HepG2 (cell line): ENCODE results near the gene STMN1. TPM values are rescaled to one million over a fixed set of nuclear protein-coding genes. Genes with fewer than 3 reads are reported as not detected.

Experiments used
- EEA1 ChIP-seq: sonication (generic); formaldehyde crosslinking; IDR thresholded peaks from 2 replicates; pipeline ENCODE4 v1.5.1; 2020; ENCODE audit warnings: mild to moderate bottlenecking, missing genetic modification reagents, borderline replicate concordance
- FOXP1 ChIP-seq, 2 experiments: fragments of 450-650 bp in 1 of 2; IDR thresholded peaks; 2 replicates each; pipeline ENCODE4 v1.6.1; 2017 to 2018; ENCODE audit warnings: antibody characterized with exemption in 1 of 2
- KAT8 ChIP-seq: IDR thresholded peaks from 2 replicates; pipeline ENCODE4 v1.6.1; 2016; ENCODE audit warnings: missing genetic modification reagents, missing compliant biosample characterization
- NCOA2 ChIP-seq: sonication (generic); formaldehyde crosslinking; IDR thresholded peaks from 2 replicates; pipeline ENCODE4 v1.8.0; 2022; ENCODE audit warnings: inconsistent platforms
- REL ChIP-seq: sonication (generic); formaldehyde crosslinking; conservative IDR thresholded peaks from 2 replicates; pipeline ENCODE4 v1.8.0; 2022; ENCODE audit warnings: mild to moderate bottlenecking, missing genetic modification reagents, moderate library complexity
- RNF2 ChIP-seq: fragments of 450-650 bp; conservative IDR thresholded peaks from 2 replicates; pipeline ENCODE4 v1.6.1; 2016; ENCODE audit warnings: low read depth
- STAG1 ChIP-seq: sonication (generic); formaldehyde crosslinking; IDR thresholded peaks from 2 replicates; pipeline ENCODE4 v1.4.0; 2020; ENCODE audit warnings: missing genetic modification reagents
- TBL1XR1 ChIP-seq: fragments of 150-350 bp; IDR thresholded peaks from 2 replicates; pipeline ENCODE4 v1.6.1; 2014; ENCODE audit warnings: borderline replicate concordance, low read length; ENCODE audit not compliant: partially characterized antibody
- U2AF1 ChIP-seq: fragments of 200-400 bp; formaldehyde crosslinking; optimal IDR thresholded peaks from 2 replicates; pipeline ENCODE3; 2017; ENCODE audit warnings: mild to moderate bottlenecking, low read depth, low read length
- ZFY ChIP-seq: sonication (generic); formaldehyde crosslinking; IDR thresholded peaks from 2 replicates; pipeline ENCODE4 v1.4.0; 2020; ENCODE audit warnings: missing genetic modification reagents
- ZNF230 ChIP-seq: sonication (generic); formaldehyde crosslinking; IDR thresholded peaks from 2 replicates; pipeline ENCODE4 v1.4.0; 2020; ENCODE audit warnings: mild to moderate bottlenecking, missing genetic modification reagents
- ZNF468 ChIP-seq: sonication (generic); formaldehyde crosslinking; IDR thresholded peaks from 2 replicates; pipeline ENCODE4 v1.8.0; 2022; ENCODE audit warnings: mild to moderate bottlenecking, moderate library complexity, missing genetic modification reagents
- ZNF550 ChIP-seq: sonication (generic); formaldehyde crosslinking; IDR thresholded peaks from 2 replicates; pipeline ENCODE4 v1.4.0; 2020; ENCODE audit warnings: mild to moderate bottlenecking, missing genetic modification reagents, borderline replicate concordance
- ZSCAN20 ChIP-seq: sonication (generic); formaldehyde crosslinking; IDR thresholded peaks from 2 replicates; pipeline ENCODE4 v1.4.0; 2020; ENCODE audit warnings: missing genetic modification reagents, mild to moderate bottlenecking, borderline replicate concordance
- ZSCAN22 ChIP-seq: sonication (generic); formaldehyde crosslinking; IDR thresholded peaks from 2 replicates; pipeline ENCODE4 v1.4.0; 2020; ENCODE audit warnings: mild to moderate bottlenecking, missing genetic modification reagents
- polyA plus RNA-seq, 8 experiments: library from polyadenylated mRNA; depleted of rRNA in 3 of 8; stranded (reverse) in 7 of 8; unstranded in 1 of 8; fragments of >200 nt; fragmentation: Illumina TruSeq in 4 of 8; extraction: Trizol in 4 of 8; gene quantifications; 2 replicates each; pipeline versions ENCODE4 v1.2.1 to v1.2.3, GENCODE V29; 2011 to 2016; ENCODE audit warnings: low read depth in 4 of 8, missing spikeins in 1 of 8, mixed read lengths in 1 of 8; ENCODE audit not compliant: insufficient read depth in 1 of 8
- total RNA-seq, 5 experiments: library from RNA; depleted of rRNA; stranded (reverse); fragments of >200 nt; fragmentation: Illumina TruSeq; extraction: Trizol; gene quantifications; 2 replicates each; pipeline ENCODE4 v1.2.3, GENCODE V29; 2016; ENCODE audit warnings: low read depth in 1 of 5
- TF ChIP-seq, protein P1 (sequence below): sonication (generic); formaldehyde crosslinking; IDR thresholded peaks from 2 replicates; pipeline ENCODE4 v1.5.0; 2020; ENCODE audit warnings: mild to moderate bottlenecking, missing genetic modification reagents
- TF ChIP-seq, protein P2 (sequence below): IDR thresholded peaks from 2 replicates; pipeline ENCODE4 v1.6.1; 2012; ENCODE audit warnings: low read length, improper control_type of control experiment
- TF ChIP-seq, protein P3 (sequence below): sonication (generic); formaldehyde crosslinking; conservative IDR thresholded peaks from 2 replicates; pipeline ENCODE4 v1.4.0; 2020; ENCODE audit warnings: missing genetic modification reagents
- TF ChIP-seq, protein P4 (sequence below): sonication (generic); formaldehyde crosslinking; IDR thresholded peaks from 2 replicates; pipeline ENCODE4 v1.8.0; 2022; ENCODE audit warnings: low read depth, missing genetic modification reagents

The STMN1 gene
- total and polyA plus RNA-seq, 2 of the 13 experiments (the other 11 are each of a cell fraction or from before 2014, with no cell fraction given), result 45.9 to 409 TPM

DNA sequence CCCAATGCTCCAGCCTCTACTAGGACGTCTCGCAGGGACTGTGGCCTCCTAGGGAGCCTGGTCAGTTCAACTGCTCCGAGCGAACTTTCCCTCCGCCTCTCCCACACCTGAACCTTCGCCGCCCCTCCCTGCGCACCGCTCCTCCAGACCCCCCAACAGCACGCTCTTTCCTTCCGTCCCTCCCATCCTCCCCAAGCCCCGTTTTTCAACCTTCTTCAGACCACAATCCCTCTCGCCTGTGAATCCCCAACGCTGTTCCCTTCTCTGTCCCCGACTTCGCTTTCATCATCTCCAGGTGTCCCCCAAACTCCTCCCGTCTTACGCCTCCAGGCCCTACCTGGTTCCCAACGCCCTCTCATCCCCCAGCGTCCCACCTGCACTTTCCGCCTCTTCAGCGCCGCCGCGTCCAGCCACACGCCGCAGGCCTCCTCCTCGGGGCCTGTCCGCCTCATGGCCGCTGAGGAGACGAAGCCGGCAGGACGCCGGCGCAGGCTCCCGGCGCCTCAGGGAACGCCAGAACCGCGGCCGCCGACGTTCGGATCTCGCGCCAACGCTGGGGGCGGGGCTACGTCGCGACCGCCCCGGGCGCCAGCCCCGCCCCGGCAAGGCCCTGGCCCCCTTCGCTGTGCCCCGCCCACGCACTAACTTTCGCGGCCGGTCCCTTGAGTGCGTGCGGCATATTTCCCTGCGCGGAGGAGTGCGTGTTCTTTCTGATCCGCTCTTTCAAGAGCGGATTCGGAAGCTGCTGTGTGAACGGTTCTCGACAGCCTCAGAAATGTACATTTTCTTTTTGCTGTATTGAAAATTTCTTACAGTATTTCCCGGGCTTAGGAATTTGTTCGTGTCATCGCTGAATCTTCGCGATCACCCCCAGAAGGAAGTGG lies 47.1 kb downstream of the STMN1 start, which contains the start of gene AUNIP (continued):
- TF ChIP-seq ZNF468 (CRISPR knock-in tag) (no peak), ZSCAN22 (CRISPR knock-in tag) (no peak; the same call in 1 of the 2 replicates), FOXP1 (IDR thresholded peaks at IDR 0.05) (no peak), FOXP1 (CRISPR knock-in tag; IDR thresholded peaks at IDR 0.05) (no peak), ZNF230 (CRISPR knock-in tag) (no peak; the same call in 1 of the 2 replicates), REL (CRISPR knock-in tag) (peak; percentile 85), ZNF550 (CRISPR knock-in tag) (no peak), U2AF1 (no peak), ZFY (CRISPR knock-in tag) (peak; percentile 90), TBL1XR1 (no peak), STAG1 (CRISPR knock-in tag) (no peak; the same call in 1 of the 2 replicates), ZSCAN20 (CRISPR knock-in tag) (0 out of 2 replicates have a peak, but pooled peaks have one; percentile 74), RNF2 (no peak), KAT8 (peak; percentile 65; the same call in 1 of the 2 replicates), NCOA2 (peak; percentile 30; the same call in 1 of the 2 replicates), EEA1 (CRISPR knock-in tag) (peak; percentile 74; the same call in 1 of the 2 replicates)
- TF ChIP-seq, protein P1, sequence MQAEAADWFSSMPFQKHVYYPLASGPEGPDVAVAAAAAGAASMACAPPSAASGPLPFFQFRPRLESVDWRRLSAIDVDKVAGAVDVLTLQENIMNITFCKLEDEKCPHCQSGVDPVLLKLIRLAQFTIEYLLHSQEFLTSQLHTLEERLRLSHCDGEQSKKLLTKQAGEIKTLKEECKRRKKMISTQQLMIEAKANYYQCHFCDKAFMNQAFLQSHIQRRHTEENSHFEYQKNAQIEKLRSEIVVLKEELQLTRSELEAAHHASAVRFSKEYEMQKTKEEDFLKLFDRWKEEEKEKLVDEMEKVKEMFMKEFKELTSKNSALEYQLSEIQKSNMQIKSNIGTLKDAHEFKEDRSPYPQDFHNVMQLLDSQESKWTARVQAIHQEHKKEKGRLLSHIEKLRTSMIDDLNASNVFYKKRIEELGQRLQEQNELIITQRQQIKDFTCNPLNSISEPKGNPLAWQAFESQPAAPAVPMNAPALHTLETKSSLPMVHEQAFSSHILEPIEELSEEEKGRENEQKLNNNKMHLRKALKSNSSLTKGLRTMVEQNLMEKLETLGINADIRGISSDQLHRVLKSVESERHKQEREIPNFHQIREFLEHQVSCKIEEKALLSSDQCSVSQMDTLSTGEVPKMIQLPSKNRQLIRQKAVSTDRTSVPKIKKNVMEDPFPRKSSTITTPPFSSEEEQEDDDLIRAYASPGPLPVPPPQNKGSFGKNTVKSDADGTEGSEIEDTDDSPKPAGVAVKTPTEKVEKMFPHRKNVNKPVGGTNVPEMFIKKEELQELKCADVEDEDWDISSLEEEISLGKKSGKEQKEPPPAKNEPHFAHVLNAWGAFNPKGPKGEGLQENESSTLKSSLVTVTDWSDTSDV, result peak; percentile 23; the same call in 1 of the 2 replicates
- TF ChIP-seq, protein P2, sequence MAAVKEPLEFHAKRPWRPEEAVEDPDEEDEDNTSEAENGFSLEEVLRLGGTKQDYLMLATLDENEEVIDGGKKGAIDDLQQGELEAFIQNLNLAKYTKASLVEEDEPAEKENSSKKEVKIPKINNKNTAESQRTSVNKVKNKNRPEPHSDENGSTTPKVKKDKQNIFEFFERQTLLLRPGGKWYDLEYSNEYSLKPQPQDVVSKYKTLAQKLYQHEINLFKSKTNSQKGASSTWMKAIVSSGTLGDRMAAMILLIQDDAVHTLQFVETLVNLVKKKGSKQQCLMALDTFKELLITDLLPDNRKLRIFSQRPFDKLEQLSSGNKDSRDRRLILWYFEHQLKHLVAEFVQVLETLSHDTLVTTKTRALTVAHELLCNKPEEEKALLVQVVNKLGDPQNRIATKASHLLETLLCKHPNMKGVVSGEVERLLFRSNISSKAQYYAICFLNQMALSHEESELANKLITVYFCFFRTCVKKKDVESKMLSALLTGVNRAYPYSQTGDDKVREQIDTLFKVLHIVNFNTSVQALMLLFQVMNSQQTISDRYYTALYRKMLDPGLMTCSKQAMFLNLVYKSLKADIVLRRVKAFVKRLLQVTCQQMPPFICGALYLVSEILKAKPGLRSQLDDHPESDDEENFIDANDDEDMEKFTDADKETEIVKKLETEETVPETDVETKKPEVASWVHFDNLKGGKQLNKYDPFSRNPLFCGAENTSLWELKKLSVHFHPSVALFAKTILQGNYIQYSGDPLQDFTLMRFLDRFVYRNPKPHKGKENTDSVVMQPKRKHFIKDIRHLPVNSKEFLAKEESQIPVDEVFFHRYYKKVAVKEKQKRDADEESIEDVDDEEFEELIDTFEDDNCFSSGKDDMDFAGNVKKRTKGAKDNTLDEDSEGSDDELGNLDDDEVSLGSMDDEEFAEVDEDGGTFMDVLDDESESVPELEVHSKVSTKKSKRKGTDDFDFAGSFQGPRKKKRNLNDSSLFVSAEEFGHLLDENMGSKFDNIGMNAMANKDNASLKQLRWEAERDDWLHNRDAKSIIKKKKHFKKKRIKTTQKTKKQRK, result no peak
- TF ChIP-seq, protein P3, sequence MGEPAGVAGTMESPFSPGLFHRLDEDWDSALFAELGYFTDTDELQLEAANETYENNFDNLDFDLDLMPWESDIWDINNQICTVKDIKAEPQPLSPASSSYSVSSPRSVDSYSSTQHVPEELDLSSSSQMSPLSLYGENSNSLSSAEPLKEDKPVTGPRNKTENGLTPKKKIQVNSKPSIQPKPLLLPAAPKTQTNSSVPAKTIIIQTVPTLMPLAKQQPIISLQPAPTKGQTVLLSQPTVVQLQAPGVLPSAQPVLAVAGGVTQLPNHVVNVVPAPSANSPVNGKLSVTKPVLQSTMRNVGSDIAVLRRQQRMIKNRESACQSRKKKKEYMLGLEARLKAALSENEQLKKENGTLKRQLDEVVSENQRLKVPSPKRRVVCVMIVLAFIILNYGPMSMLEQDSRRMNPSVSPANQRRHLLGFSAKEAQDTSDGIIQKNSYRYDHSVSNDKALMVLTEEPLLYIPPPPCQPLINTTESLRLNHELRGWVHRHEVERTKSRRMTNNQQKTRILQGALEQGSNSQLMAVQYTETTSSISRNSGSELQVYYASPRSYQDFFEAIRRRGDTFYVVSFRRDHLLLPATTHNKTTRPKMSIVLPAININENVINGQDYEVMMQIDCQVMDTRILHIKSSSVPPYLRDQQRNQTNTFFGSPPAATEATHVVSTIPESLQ, result no peak
- TF ChIP-seq, protein P4, sequence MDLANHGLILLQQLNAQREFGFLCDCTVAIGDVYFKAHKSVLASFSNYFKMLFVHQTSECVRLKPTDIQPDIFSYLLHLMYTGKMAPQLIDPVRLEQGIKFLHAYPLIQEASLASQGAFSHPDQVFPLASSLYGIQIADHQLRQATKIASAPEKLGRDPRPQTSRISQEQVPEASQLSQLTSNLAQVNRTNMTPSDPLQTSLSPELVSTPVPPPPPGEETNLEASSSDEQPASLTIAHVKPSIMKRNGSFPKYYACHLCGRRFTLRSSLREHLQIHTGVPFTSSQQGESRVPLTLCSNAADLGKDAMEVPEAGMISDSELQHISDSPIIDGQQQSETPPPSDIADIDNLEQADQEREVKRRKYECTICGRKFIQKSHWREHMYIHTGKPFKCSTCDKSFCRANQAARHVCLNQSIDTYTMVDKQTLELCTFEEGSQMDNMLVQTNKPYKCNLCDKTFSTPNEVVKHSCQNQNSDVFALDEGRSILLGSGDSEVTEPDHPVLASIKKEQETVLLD (CRISPR knock-in tag), result 0 out of 2 replicates have a peak, but pooled peaks have one; percentile 61
